HCT116 (cell line): ENCODE measurements around the gene RAET1L.

ENCODE experiments used
- RAD21 ChIP-seq: IDR thresholded peaks from 2 replicates; pipeline ENCODE4 v1.6.1; 2012; ENCODE audit warnings: low read depth, mild to moderate bottlenecking
- ZFX ChIP-seq: fragments of 450-650 bp; IDR thresholded peaks from 2 replicates; pipeline ENCODE4 v1.6.1; 2017
- TF ChIP-seq, protein P1 (sequence below), 3 experiments: fragments of 200-600 bp in 1 of 3; sonication (generic) in 1 of 3; IDR thresholded peaks in 2 of 3; conservative IDR thresholded peaks in 1 of 3; 2 replicates each; pipeline ENCODE4 v1.5.1; 2012 to 2017; ENCODE audit warnings: low read depth in 2 of 3, low read length in 2 of 3, antibody characterized with exemption in 1 of 3, borderline replicate concordance in 1 of 3, control low read depth in 1 of 3, mild to moderate bottlenecking in 1 of 3, mixed read lengths in 1 of 3, mixed run types in 1 of 3, moderate library complexity in 1 of 3; ENCODE audit not compliant: insufficient read depth in 1 of 3

DNA sequence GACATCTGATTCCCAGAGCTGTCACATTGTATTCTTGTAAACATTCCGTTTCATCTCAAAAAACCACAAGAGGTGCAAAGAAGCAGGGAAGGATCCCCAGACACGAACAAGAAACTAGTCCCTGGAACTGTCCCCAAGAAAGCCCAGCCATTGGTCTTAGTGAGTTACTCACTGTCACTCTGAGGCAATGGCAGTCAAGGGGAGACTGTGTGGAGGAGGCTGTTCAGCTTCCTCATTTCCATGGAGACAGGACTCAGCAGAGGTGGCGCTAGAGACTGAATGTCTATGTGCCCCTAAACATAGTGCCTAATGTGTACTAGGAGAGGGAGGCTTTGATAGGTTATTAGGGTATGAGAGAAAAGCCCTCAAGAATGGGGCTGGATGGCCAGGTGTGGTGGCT, 50.5 kb downstream of the RAET1L start:
- no peak for TF ChIP-seq ZFX
- TF ChIP-seq, protein P1, sequence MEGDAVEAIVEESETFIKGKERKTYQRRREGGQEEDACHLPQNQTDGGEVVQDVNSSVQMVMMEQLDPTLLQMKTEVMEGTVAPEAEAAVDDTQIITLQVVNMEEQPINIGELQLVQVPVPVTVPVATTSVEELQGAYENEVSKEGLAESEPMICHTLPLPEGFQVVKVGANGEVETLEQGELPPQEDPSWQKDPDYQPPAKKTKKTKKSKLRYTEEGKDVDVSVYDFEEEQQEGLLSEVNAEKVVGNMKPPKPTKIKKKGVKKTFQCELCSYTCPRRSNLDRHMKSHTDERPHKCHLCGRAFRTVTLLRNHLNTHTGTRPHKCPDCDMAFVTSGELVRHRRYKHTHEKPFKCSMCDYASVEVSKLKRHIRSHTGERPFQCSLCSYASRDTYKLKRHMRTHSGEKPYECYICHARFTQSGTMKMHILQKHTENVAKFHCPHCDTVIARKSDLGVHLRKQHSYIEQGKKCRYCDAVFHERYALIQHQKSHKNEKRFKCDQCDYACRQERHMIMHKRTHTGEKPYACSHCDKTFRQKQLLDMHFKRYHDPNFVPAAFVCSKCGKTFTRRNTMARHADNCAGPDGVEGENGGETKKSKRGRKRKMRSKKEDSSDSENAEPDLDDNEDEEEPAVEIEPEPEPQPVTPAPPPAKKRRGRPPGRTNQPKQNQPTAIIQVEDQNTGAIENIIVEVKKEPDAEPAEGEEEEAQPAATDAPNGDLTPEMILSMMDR (IDR thresholded peaks at IDR 0.05 in 2 of 3, conservative IDR thresholded peaks at IDR 0.05 in 1 of 3; ENCODE audit: borderline replicate concordance in 1 of 3, insufficient read depth in 1 of 3, low read depth in 2 of 3, low read length in 2 of 3), result no peak
- no peak for TF ChIP-seq RAD21
